CD4-positive, alpha-beta T cell (primary cell): Measurements from ENCODE around the gene TTC21A. TPM values are rescaled to one million over a fixed set of nuclear protein-coding genes. Genes with fewer than 3 reads are reported as not detected.
A peak's percentile ranks its signal among the peaks of the same experiment; 100 is the strongest.

Source experiments
- ATAC-seq: fragments of 200-7000 bp; cut with Tn5 transposase; one replicate; pipeline ENCODE4 v1.10.0; 2022; ENCODE audit warnings: mild to moderate bottlenecking; ENCODE audit not compliant: poor library complexity
- CTCF ChIA-PET: fragments of 350-600 bp; sonication (Branson Sonifier 250); formaldehyde crosslinking; loops from one replicate; lab custom pipeline; 2021; ENCODE audit warnings: antibody characterized with exemption, inconsistent platforms; lab: Charles Lee
- POLR2A ChIA-PET: fragments of 350-600 bp; sonication (Branson Sonifier 250); formaldehyde crosslinking; loops from one replicate; lab custom pipeline; 2021; ENCODE audit warnings: antibody characterized with exemption, inconsistent platforms; lab: Charles Lee
- DNase-seq, 14 experiments: peaks; one replicate each; pipeline ENCODE4 v3.0.0-alpha.2; 2013 to 2020; ENCODE audit warnings: mixed read lengths in 2 of 14
- H3K27ac ChIP-seq, 2 donors: one replicate each; pipeline versions ENCODE4 v1.5.1 to v1.7.0; 2013; ENCODE audit warnings: low read length in 2 of 2, low read depth in 1 of 2, mild to moderate bottlenecking in 1 of 2
- H3K27me3 ChIP-seq, 2 experiments: 1 replicate in 1 of 2; 2 replicates in 1 of 2; pipeline versions ENCODE4 v1.6.1 to v1.7.0; 2013; ENCODE audit warnings: low read length in 2 of 2, control low read depth in 1 of 2, mild to moderate bottlenecking in 1 of 2, moderate library complexity in 1 of 2; ENCODE audit not compliant: insufficient read depth in 2 of 2, control insufficient read depth in 1 of 2
- H3K36me3 ChIP-seq: one replicate; pipeline ENCODE4 v1.6.1; 2013; ENCODE audit warnings: low read length, control low read depth; ENCODE audit not compliant: insufficient read depth
- H3K4me1 ChIP-seq: one replicate; pipeline ENCODE4 v1.6.1; 2013; ENCODE audit warnings: low read length, control low read depth; ENCODE audit not compliant: insufficient read depth
- H3K4me3 ChIP-seq: one replicate; pipeline ENCODE4 v1.5.1; 2013; ENCODE audit warnings: mild to moderate bottlenecking, low read length, moderate library complexity
- H3K9me3 ChIP-seq, 2 experiments: 1 replicate in 1 of 2; 2 replicates in 1 of 2; pipeline versions ENCODE4 v1.6.1 to v1.7.0; 2013; ENCODE audit warnings: low read length in 2 of 2, mild to moderate bottlenecking in 2 of 2, control low read depth in 1 of 2, moderate library complexity in 1 of 2; ENCODE audit not compliant: control insufficient read depth in 1 of 2, insufficient read depth in 1 of 2
- H3K27ac Mint-ChIP-seq: one replicate; pipeline ENCODE4 v1.8.0; 2020; ENCODE audit warnings: mixed read lengths
- H3K27me3 Mint-ChIP-seq: one replicate; pipeline ENCODE4 v1.8.0; 2021; ENCODE audit warnings: mixed read lengths
- H3K36me3 Mint-ChIP-seq: one replicate; pipeline ENCODE4 v1.8.0; 2021; ENCODE audit warnings: low read depth, mixed read lengths
- H3K4me1 Mint-ChIP-seq: one replicate; pipeline ENCODE4 v1.8.0; 2021; ENCODE audit warnings: low read depth, mixed read lengths
- H3K4me3 Mint-ChIP-seq: one replicate; pipeline ENCODE4 v1.8.0; 2020; ENCODE audit warnings: mild to moderate bottlenecking, mixed read lengths
- H3K9me3 Mint-ChIP-seq: one replicate; pipeline ENCODE4 v1.8.0; 2020; ENCODE audit warnings: mixed read lengths
- intact Hi-C, 2 experiments: fragments of 100-400 bp; cut with DNase I in 1 of 2; cut with micrococcal nuclease in 1 of 2; formaldehyde crosslinking; loops; one replicate each; pipeline versions ENCODE4 v1.15.1 to v1.9.0; 2023 to 2025; cut with DNase I, micrococcal nuclease
- total RNA-seq, 174 experiments: library from RNA in 2 of 174; stranded (reverse) in 2 of 174; gene quantifications; one replicate each; pipeline ENCODE4 v1.2.3 and lab custom pipeline; 2021 to 2026
- TF ChIP-seq, protein P1 (sequence below): fragments of 200-600 bp; IDR thresholded peaks from one replicate; pipeline ENCODE4 v1.8.0; 2022; ENCODE audit warnings: antibody characterized with exemption, mild to moderate bottlenecking

TTC21A gene
- total RNA-seq, 2 experiments from 2014 or later: 4.1 to 5.2 TPM

DNA sequence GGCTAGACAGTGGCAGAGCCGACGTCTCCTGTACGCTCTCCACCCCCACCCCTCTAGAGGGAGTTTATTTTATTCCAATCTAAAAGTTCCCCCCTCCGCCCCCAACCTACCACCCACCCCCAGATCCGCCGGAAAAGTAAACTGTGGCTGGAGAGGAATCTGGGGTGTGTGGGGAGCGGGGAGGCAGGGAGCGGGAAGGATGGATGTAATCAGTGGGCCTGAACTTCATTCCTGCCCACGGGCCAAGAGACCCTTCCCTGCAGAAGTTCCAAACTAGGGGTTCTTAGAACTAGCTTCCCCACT, 46.4 kb downstream of the TTC21A start:
- ATAC-seq (no peak), DNase-seq (no peak)
- no peaks in the 10 kb centered on the region for H3K27me3 ChIP-seq
- Mint-ChIP-seq H3K27ac (peak overlapping the region; percentile 93), H3K4me3 (peak overlapping the region; percentile 92), H3K9me3 (no peaks in the 10 kb centered on the region), H3K36me3 (peaks cover 19% of the 10 kb centered on the region), H3K4me1 (peaks cover 44% of the 10 kb centered on the region), H3K27me3 (peaks cover 4% of the 10 kb centered on the region)
- peaks cover 47% of the 10 kb centered on the region for H3K4me1 ChIP-seq
- ChIA-PET POLR2A (no interaction called here), CTCF (no interaction called here)
- peak overlapping the region; percentile 49 for H3K4me3 ChIP-seq
- H3K36me3 ChIP-seq: no peaks in the 10 kb centered on the region
- H3K9me3 ChIP-seq: no peaks in the 10 kb centered on the region
- H3K27ac ChIP-seq: peak overlapping the region; percentile 71 to 96
- TF ChIP-seq, protein P1, sequence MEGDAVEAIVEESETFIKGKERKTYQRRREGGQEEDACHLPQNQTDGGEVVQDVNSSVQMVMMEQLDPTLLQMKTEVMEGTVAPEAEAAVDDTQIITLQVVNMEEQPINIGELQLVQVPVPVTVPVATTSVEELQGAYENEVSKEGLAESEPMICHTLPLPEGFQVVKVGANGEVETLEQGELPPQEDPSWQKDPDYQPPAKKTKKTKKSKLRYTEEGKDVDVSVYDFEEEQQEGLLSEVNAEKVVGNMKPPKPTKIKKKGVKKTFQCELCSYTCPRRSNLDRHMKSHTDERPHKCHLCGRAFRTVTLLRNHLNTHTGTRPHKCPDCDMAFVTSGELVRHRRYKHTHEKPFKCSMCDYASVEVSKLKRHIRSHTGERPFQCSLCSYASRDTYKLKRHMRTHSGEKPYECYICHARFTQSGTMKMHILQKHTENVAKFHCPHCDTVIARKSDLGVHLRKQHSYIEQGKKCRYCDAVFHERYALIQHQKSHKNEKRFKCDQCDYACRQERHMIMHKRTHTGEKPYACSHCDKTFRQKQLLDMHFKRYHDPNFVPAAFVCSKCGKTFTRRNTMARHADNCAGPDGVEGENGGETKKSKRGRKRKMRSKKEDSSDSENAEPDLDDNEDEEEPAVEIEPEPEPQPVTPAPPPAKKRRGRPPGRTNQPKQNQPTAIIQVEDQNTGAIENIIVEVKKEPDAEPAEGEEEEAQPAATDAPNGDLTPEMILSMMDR: no peak
- intact Hi-C loops: loop anchor here in 1 of 2 experiments (1.0 kb wide), 1 partner anchor 24 kb away; no protein-coding TSS in a partner anchor

DNA sequence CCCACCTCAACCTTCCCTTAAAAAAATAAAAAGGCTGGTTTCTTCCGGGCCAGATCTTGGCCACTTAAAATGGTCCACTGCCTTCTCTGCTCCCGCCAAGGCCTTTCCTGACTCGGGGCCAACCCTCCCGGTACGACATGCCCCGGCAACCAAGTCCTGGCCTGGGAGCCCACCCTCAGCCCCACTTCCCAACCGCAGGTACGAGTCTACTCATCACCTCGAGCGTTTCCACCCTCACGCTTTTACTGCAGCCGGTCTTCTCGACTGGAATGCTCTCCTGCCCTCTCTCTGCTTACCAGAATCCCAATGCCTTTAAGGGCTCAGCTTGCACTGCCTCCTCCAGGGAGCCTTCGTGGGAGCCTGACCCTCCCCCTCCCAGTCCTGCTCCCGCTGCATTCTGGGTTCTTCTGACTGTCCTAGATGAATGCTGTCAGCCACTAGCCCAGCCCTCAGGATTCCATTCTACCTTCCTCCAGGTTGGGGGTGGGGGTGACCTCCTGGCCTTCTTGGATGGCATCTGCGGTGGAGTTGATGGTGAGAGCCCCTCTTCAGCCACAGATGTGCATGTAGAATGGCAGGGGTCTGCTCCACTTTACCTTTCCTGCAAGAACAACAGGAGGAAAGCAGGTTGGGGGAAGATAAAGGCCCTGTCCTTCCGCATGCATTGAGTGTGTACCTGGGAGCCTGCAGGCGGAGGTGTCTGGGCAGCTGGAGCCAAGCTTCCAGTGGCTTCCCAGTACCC, 47.0 kb downstream of the TTC21A start:
- ChIA-PET CTCF (interaction anchor here (0.7 kb wide), 1 partner anchor 46 kb away, joined by 3 read pairs; no protein-coding TSS in a partner anchor), POLR2A (no interaction called here)
- peak overlapping the region; percentile 92 for H3K4me3 Mint-ChIP-seq

DNA sequence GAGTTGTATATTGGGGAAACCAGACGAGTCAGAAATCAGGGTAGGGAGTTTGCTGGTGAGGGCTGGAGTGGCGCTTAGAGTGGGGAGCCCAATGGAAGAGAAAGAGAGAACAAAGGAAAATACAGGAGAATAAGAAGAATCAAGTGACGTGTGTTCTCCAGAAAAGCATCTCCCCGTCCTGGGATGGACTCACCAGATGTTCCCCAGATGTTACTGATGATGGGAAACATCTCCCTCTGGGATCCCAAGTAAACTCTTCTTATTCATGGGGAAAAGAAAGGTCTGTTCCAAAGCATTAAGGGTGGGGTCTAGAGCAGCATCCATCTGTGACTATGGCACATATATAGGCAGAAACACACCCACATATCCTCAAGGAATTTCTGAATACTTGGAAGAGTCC, 48.9 kb downstream of the TTC21A start:
- CTCF ChIA-PET: interaction anchor here (0.6 to 1.4 kb wide), 3 partner anchors 9 to 55 kb away, joined by 3 to 4 read pairs (median 3); no protein-coding TSS in a partner anchor
- Mint-ChIP-seq H3K4me1 (peaks cover 19% of the 10 kb centered on the region), H3K4me3 (peak overlapping the region; percentile 46), H3K27ac (peak overlapping the region; percentile 93), H3K27me3 (peaks cover 4% of the 10 kb centered on the region), H3K9me3 (no peaks in the 10 kb centered on the region), H3K36me3 (peaks cover 11% of the 10 kb centered on the region)
- TF ChIP-seq, protein P1: no peak
- Histone ChIP-seq H3K27ac (no peak overlapping the region), H3K27me3 (no peaks in the 10 kb centered on the region), H3K4me3 (no peak overlapping the region), H3K36me3 (no peaks in the 10 kb centered on the region), H3K4me1 (peaks cover 23% of the 10 kb centered on the region), H3K9me3 (no peaks in the 10 kb centered on the region)
- POLR2A ChIA-PET: interaction anchor here (0.9 kb wide), 1 partner anchor 9 kb away, joined by 3 read pairs; no protein-coding TSS in a partner anchor
- ATAC-seq: no peak
- DNase-seq: no peak
- intact Hi-C loops: no loop called here

More for the DNA sequence above, 47.0 kb downstream of the TTC21A start:
- ATAC-seq (no peak), DNase-seq (peak in 1 of 14 experiments; percentile 13)
- peaks cover 19% of the 10 kb centered on the region for H3K36me3 Mint-ChIP-seq
- no peaks in the 10 kb centered on the region for H3K27me3 ChIP-seq
- peaks cover 4% of the 10 kb centered on the region for H3K27me3 Mint-ChIP-seq
- peaks cover 42% of the 10 kb centered on the region for H3K4me1 ChIP-seq
- no peaks in the 10 kb centered on the region for H3K36me3 ChIP-seq
- intact Hi-C loops: loop anchor here in 1 of 2 experiments (1.0 kb wide), 1 partner anchor 24 kb away; no protein-coding TSS in a partner anchor
- no peaks in the 10 kb centered on the region for H3K9me3 Mint-ChIP-seq
- H3K9me3 ChIP-seq: no peaks in the 10 kb centered on the region
- no peak overlapping the region for H3K4me3 ChIP-seq
- TF ChIP-seq, protein P1: no peak
- H3K27ac Mint-ChIP-seq: peak overlapping the region; percentile 93
- H3K27ac ChIP-seq: no peak overlapping the region
- H3K4me1 Mint-ChIP-seq: peaks cover 39% of the 10 kb centered on the region
